PC-9 (cell line): ENCODE data around the gene GPHN. TPM values are rescaled to one million over a fixed set of nuclear protein-coding genes. Genes with fewer than 3 reads are reported as not detected.

ENCODE experiments used
- BruUV-seq: library from RNA; stranded (reverse); fragments of 400-500 nt; replicated peaks from 2 replicates; lab custom pipeline; 2021; lab: Mats Ljungman, UMichigan
- CTCF ChIA-PET: fragments of 300-600 bp; sonication (Branson Sonifier 250); formaldehyde crosslinking; loops from one replicate; lab custom pipeline; 2022; ENCODE audit warnings: antibody characterized with exemption; lab: Charles Lee
- POLR2A ChIA-PET: fragments of 300-600 bp; sonication (Branson Sonifier 250); formaldehyde crosslinking; loops from one replicate; lab custom pipeline; 2022; ENCODE audit warnings: antibody characterized with exemption; ENCODE audit not compliant: unreplicated experiment; lab: Charles Lee
- DNase-seq, 2 experiments: peaks; one replicate each; pipeline versions ENCODE4 v3.0.0 to v3.0.0-alpha.2; 2015 to 2022; ENCODE audit warnings: mixed read lengths in 1 of 2
- H2AFZ ChIP-seq: fragments of 200-600 bp; sonication (generic); 2 replicates; pipeline ENCODE4 v1.8.1; 2017; ENCODE audit warnings: antibody characterized with exemption
- H3F3A ChIP-seq: fragments of 200-600 bp; sonication (generic); 2 replicates; pipeline ENCODE4 v1.8.1; 2017; ENCODE audit warnings: antibody characterized with exemption, mild to moderate bottlenecking, low read depth; ENCODE audit not compliant: insufficient read depth
- H3K27ac ChIP-seq: fragments of 200-600 bp; sonication (generic); 2 replicates; pipeline ENCODE4 v1.6.1; 2016; ENCODE audit warnings: mixed run types
- H3K27me3 ChIP-seq: fragments of 200-600 bp; sonication (generic); 2 replicates; pipeline ENCODE4 v1.6.1; 2016; ENCODE audit warnings: low read depth, mixed run types; ENCODE audit not compliant: insufficient read depth
- H3K36me3 ChIP-seq: fragments of 200-600 bp; sonication (generic); 2 replicates; pipeline ENCODE4 v1.6.1; 2016; ENCODE audit warnings: low read depth, mixed run types
- H3K4me1 ChIP-seq: fragments of 200-600 bp; sonication (generic); replicated peaks from 2 replicates; pipeline ENCODE4 v1.6.1; 2016; ENCODE audit warnings: mixed run types; ENCODE audit not compliant: insufficient read depth
- H3K4me2 ChIP-seq: fragments of 200-600 bp; sonication (generic); 2 replicates; pipeline ENCODE4 v1.6.1; 2017; ENCODE audit warnings: mixed run types
- H3K4me3 ChIP-seq: fragments of 200-600 bp; sonication (generic); 2 replicates; pipeline ENCODE4 v1.6.1; 2016; ENCODE audit warnings: mixed run types
- H3K79me2 ChIP-seq: fragments of 200-600 bp; sonication (generic); 2 replicates; pipeline ENCODE4 v1.6.1; 2017; ENCODE audit warnings: low read depth, mixed run types
- H3K9me2 ChIP-seq: fragments of 200-600 bp; sonication (generic); 2 replicates; pipeline ENCODE4 v1.8.1; 2017; ENCODE audit warnings: mild to moderate bottlenecking; ENCODE audit not compliant: insufficient read depth
- H3K9me3 ChIP-seq: fragments of 200-600 bp; sonication (generic); 2 replicates; pipeline ENCODE4 v1.8.1; 2016; ENCODE audit warnings: low read depth; ENCODE audit not compliant: insufficient read depth
- H4K20me1 ChIP-seq: fragments of 200-600 bp; sonication (generic); 2 replicates; pipeline ENCODE4 v1.8.1; 2017; ENCODE audit not compliant: insufficient read depth
- EZH2 ChIP-seq: fragments of 200-600 bp; sonication (generic); IDR thresholded peaks from 2 replicates; pipeline ENCODE4 v1.8.0; 2017; ENCODE audit warnings: antibody characterized with exemption, low read depth
- intact Hi-C: fragments of 100-400 bp; cut with micrococcal nuclease; formaldehyde crosslinking; loops from one replicate; pipeline ENCODE4 v1.10.0; 2022; ENCODE audit not compliant: unreplicated experiment
- total RNA-seq: library from RNA; stranded (reverse); gene quantifications from 2 replicates; pipeline ENCODE4 v1.2.3, GENCODE V29; 2021
- TF ChIP-seq, protein P1 (sequence below): fragments of 200-600 bp; sonication (generic); conservative IDR thresholded peaks from 2 replicates; pipeline ENCODE4 v1.6.1; 2017; ENCODE audit warnings: mixed run types, antibody characterized with exemption, mild to moderate bottlenecking, moderate library complexity

Gene GPHN
- total RNA-seq, 1 experiment from 2014 or later: 18.3 TPM

- no peak overlapping the region for H3K4me2 ChIP-seq
- no peaks in the 10 kb centered on the region for H3K79me2 ChIP-seq
- DNase-seq: no peak
- peaks cover 14% of the 10 kb centered on the region for H3K9me3 ChIP-seq
- no peak overlapping the region for H3K4me3 ChIP-seq
- no peaks in the 10 kb centered on the region for H3K27me3 ChIP-seq
- intact Hi-C loops: no loop called here
- TF ChIP-seq, protein P1, sequence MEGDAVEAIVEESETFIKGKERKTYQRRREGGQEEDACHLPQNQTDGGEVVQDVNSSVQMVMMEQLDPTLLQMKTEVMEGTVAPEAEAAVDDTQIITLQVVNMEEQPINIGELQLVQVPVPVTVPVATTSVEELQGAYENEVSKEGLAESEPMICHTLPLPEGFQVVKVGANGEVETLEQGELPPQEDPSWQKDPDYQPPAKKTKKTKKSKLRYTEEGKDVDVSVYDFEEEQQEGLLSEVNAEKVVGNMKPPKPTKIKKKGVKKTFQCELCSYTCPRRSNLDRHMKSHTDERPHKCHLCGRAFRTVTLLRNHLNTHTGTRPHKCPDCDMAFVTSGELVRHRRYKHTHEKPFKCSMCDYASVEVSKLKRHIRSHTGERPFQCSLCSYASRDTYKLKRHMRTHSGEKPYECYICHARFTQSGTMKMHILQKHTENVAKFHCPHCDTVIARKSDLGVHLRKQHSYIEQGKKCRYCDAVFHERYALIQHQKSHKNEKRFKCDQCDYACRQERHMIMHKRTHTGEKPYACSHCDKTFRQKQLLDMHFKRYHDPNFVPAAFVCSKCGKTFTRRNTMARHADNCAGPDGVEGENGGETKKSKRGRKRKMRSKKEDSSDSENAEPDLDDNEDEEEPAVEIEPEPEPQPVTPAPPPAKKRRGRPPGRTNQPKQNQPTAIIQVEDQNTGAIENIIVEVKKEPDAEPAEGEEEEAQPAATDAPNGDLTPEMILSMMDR: no peak
- TF ChIP-seq EZH2: no peak
- no peaks in the 10 kb centered on the region for H4K20me1 ChIP-seq
- no peaks in the 10 kb centered on the region for H3K9me2 ChIP-seq
- H3K36me3 ChIP-seq: no peaks in the 10 kb centered on the region
- ChIA-PET POLR2A (no interaction called here), CTCF (no interaction called here)
- no peaks in the 10 kb centered on the region for H3F3A ChIP-seq
- H3K4me1 ChIP-seq: no peaks in the 10 kb centered on the region
- H3K27ac ChIP-seq: no peak overlapping the region
- BruUV-seq: no TSS peak
- no peak overlapping the region for H2AFZ ChIP-seq
These were observed 39.1 kb upstream of the GPHN start for GRCh38 chr14:66468778-66469367.

- no peaks in the 10 kb centered on the region for H3K79me2 ChIP-seq
- no peak overlapping the region for H2AFZ ChIP-seq
- no peaks in the 10 kb centered on the region for H3K27me3 ChIP-seq
- no peak overlapping the region for H3K4me3 ChIP-seq
- no peaks in the 10 kb centered on the region for H3K36me3 ChIP-seq
- no peak overlapping the region for H3K27ac ChIP-seq
- no peaks in the 10 kb centered on the region for H3K4me1 ChIP-seq
- CTCF ChIA-PET: no interaction called here
- DNase-seq: no peak
- no peaks in the 10 kb centered on the region for H3K9me2 ChIP-seq
- H3F3A ChIP-seq: no peaks in the 10 kb centered on the region
- H4K20me1 ChIP-seq: no peaks in the 10 kb centered on the region
- intact Hi-C loops: no loop called here
- TF ChIP-seq, protein P1: no peak
- no peak for TF ChIP-seq EZH2
- BruUV-seq: no TSS peak
- POLR2A ChIA-PET: no interaction called here
- H3K9me3 ChIP-seq: peaks cover 14% of the 10 kb centered on the region
- H3K4me2 ChIP-seq: no peak overlapping the region
These were observed 36.4 kb upstream of the GPHN start for GRCh38 chr14:66471584-66471983.

DNA sequence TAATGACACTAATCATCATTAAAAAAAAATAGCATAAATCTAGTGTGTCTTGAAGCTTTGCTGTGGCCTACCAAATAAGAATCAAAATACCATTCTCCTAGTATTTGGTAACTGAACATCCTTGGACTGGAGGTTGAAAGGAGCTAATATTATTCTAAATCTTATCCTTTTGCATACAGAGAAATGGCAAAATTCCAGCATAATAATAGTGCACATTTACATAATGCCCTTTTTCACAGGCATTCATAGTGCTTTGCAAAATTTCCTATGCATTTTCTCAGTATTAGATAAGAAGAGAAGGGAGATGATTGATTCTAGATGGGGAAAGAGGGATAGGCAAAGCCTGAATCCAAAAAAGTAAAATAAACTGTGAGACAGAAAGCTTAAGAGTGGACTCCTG lies 35.7 kb upstream of the GPHN start:
- no peaks in the 10 kb centered on the region for H3K79me2 ChIP-seq
- POLR2A ChIA-PET: no interaction called here
- H3K4me3 ChIP-seq: no peak overlapping the region
- H3F3A ChIP-seq: no peaks in the 10 kb centered on the region
- no peak for TF ChIP-seq EZH2
- TF ChIP-seq, protein P1: no peak
- H3K4me2 ChIP-seq: no peak overlapping the region
- peaks cover 14% of the 10 kb centered on the region for H3K9me3 ChIP-seq
- intact Hi-C loops: no loop called here
- H3K27ac ChIP-seq: no peak overlapping the region
- no peak for DNase-seq
- no peaks in the 10 kb centered on the region for H3K27me3 ChIP-seq
- H4K20me1 ChIP-seq: no peaks in the 10 kb centered on the region
- BruUV-seq: no TSS peak
- no peaks in the 10 kb centered on the region for H3K36me3 ChIP-seq
- CTCF ChIA-PET: no interaction called here
- H3K4me1 ChIP-seq: no peaks in the 10 kb centered on the region
- H3K9me2 ChIP-seq: no peaks in the 10 kb centered on the region
- no peak overlapping the region for H2AFZ ChIP-seq
